GM19455 (cell line): ENCODE results near the gene CAMKK2.
"Not testable (repeated sequence)": the region's sequence is repeated elsewhere in the genome, so short reads cannot be mapped to it uniquely, and the experiment has no call there.

ENCODE experiments used
- ATAC-seq: cut with Tn5 transposase; IDR thresholded peaks from one replicate; pipeline ENCODE4 v1.9.1; 2021; ENCODE audit not compliant: unreplicated experiment

CAMKK2 gene

DNA sequence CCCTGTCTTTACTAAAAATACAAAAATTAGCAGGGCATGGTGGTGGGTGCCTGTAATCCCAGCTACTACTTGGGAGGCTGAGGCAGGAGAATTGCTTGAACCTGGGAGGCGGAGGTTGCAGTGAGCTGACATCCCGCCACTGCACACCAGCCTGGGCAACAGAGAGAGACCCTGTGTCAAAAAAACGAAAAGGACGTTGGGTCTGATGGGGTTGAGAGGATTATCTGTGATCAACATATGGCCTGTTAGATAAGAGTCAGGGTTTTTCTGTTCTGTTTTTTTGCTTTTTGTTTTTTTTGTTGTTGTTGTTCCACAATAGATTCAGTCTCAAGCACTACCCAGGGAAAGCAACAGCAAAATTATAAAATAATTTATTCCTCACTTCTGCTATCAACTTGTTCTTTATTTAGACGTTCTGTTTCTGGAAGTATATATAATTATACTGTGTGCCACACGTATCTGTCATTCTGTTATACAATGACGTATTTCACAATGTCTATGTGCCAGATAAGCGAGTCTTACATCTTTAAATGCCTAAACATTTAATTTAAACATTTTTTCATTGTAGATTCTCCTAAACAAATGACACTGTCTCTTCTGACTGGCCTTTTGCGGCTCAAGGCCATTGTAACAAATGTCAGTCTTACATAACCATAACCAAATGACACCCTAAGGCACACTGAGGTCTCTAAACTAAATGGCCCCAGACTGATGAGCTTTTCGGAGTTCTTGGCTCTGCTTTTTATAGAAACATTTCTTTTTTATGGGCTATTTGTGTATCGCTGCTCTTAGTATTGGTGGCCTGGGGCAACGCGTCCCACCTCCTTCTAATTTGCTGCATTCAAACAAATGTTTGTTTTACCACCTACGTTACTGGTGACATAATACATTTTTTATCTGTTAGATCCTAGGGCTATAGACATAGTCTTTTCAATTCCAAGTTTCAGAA lies 93.8 kb downstream of the CAMKK2 start:
- ATAC-seq = no peak

DNA sequence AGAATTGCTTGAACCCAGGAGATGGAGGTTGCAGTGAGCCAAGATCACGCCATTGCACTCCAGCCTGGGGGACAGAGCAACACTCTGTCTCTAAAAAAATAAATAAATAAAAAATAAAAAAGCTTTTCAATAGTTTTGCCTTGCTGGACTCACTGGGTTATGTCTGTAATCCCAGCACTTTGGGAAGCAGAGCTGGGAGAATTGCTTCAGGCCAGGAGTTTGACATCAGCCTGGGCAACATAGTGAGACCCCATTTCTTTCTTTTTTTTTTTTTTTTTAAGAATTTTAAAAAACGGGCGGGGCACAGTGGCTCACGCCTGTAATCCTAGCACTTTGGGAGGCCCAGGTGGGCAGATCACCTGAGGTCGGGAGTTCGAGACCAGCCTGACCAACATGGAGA lies 95.4 kb downstream of the CAMKK2 start:
- not testable (repeated sequence) for ATAC-seq

DNA sequence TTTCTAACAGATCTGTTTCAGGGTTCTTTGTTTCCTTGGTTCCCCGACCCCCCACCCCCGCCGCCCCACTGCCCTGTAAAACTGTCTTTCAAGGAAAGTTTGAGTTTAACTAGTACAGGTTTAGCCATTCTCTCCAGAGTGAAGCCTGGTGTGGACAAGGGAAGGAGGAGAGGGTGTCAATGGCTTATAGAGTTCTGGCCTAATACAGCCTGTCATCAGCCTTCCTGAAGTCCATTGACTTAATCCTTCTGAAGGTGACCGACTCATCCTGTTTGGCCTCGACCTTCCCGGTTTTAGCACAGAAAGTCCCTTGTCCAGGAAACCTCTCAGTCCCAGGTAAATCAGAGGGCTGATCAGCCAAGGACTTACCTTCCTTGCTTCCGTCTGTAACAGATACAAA lies 97.6 kb downstream of the CAMKK2 start:
- no peak for ATAC-seq

DNA sequence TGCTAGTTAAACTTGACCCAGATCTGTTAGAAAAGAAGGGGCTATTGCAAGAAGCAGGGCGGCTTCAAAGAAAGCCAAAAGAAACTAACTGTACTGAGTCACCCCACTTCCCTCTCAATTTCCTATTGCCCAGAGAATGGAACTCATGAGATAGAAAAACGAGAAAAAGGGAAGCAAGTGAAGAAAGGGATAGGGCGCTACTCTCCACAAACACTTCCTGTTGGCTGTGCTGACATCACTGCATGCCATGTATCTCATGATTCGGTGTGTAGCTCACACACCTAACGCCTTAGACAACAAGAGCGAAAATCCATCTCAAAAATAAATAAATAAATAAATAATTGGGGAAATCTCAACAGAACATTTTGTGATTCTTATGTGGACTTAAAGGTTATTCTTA lies 99.6 kb downstream of the CAMKK2 start:
- no peak for ATAC-seq

DNA sequence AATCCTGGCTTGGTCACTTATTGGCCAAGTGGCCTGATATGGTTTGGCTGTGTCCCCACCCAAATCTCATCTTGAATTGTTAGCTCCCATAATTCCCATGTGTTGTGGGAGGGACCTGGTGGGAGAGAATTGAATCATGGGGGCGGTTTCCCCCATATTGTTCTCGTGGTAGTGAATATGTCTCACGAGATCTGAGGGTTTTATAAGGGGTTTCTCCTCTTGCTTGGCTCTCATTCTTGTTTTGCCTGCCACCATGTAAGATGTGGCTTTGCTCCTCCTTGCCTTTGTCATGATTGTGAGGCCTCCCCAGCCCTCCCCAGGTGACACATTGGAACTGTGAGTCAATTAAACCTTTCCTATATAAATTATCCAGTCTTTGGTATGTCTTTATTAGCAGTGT lies 105.4 kb downstream of the CAMKK2 start:
- no peak for ATAC-seq

DNA sequence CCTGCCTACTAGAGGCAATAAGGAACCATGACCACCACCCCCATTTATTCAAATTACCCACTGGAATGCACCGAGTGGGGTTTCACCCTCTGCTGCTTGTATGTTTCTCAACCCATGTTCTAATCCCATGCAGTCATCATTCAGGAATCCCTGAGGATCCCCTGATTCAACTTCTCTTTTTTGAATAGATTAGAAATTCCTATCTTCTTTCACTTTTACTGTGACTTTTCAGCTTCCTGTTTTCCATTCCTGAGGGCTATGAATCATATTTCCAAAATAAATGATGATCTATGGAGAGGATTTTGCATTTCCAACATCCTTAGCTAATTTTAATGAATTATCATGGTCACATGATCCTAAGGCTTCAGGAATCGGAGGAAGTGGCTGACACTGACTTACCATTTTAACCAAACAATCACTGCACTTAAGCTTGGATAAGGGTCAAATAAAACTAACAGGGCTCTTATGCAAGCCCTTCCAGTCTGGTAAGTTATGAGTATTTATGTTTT lies 105.9 kb downstream of the CAMKK2 start:
- ATAC-seq = no peak

DNA sequence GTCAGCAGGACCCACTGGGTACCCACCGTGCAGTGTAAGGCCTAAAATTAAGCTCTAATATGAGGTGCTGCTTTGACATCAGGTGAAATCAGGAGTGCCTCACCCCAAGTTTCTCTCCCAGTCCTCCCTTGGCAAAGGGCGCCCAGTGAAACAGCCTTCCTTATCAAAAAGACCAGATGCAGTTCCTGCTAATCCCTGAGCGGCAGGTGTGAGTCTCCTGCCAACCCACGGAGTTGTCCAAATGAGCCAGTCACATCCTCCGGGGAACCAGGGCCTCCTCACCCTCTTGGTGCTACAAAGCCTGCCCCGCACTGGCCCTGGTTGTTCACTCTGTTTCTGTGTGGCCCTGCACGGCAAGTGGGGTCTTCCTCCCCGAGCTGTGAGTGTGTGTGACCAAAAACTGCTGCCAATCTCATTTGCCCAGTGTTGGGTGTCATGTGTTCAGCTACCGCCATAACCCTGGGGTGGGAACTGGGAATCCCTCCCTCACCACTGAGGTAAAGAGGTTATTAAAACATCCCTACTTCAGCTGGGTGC lies 106.8 kb downstream of the CAMKK2 start:
- no peak for ATAC-seq

DNA sequence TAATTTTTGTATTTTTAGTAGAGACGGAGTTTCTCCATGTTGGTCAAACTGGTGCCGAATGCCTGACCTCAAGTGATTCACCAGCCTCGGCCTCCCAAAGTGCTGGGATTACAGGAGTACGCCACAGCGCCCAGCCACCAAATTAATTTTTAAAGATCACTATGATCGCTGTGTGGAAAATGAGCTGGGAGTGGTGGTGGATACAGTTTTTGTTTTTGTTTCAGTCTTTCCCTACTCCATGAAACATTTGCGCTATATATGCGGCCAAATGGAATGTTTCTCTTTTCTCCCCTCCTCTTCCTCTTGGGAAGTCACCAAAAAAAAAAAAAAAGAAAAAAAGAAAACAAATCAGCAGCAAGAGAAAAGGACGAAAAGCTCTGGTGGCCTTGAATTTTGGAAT lies 107.4 kb downstream of the CAMKK2 start:
- ATAC-seq = no peak

DNA sequence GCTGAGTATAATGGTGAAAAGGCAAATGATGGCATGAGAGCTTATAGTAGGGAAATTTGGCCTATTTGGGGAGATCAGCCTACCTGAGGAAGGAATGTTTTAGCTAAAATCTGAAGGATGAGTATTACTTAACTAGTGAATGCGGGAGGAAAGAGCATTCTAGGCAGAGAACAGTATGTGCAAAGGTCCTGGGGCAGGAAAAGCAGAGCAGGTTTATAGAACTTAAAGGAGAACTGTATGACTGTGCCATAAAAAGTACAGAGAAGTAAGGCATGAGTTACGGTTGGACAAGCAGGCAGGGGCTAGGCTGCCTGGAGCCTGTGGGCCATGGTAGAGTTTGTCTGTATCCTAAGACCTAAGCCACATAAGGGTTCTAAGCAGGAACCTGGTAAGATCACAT lies 108.3 kb downstream of the CAMKK2 start:
- ATAC-seq = no peak
